Keratinocyte (primary cell): Measurements from ENCODE around the gene KRT73. TPM values are rescaled to one million over a fixed set of nuclear protein-coding genes. Genes with fewer than 3 reads are reported as not detected.

ENCODE experiments used
- DNase-seq: peaks from one replicate; pipeline ENCODE4 v3.0.0-alpha.2; 2011; ENCODE audit warnings: low read depth, missing footprints, low spot score
- FAIRE-seq: peaks from 2 replicates; lab custom pipeline; 2011; peaks lifted over from hg19 to GRCh38; lab: Jason Lieb, UNC
- H2AFZ ChIP-seq: 2 replicates; pipeline ENCODE4 v1.6.0; 2012; ENCODE audit warnings: low read length, control low read depth, inconsistent platforms; ENCODE audit not compliant: control insufficient read depth
- H3K27ac ChIP-seq: 2 replicates; pipeline ENCODE4 v1.5.1; 2011; ENCODE audit warnings: low read length; ENCODE audit not compliant: control insufficient read depth, insufficient read depth
- H3K27me3 ChIP-seq: 3 replicates; pipeline ENCODE4 v1.6.0; 2011; ENCODE audit warnings: low read length; ENCODE audit not compliant: control insufficient read depth, insufficient read depth; ENCODE audit errors: extremely low read depth
- H3K36me3 ChIP-seq, 2 experiments: 2 replicates in 1 of 2; 3 replicates in 1 of 2; pipeline ENCODE4 v1.5.1; 2011; ENCODE audit warnings: low read length in 2 of 2, mild to moderate bottlenecking in 1 of 2; ENCODE audit not compliant: control insufficient read depth in 2 of 2, insufficient read depth in 2 of 2; ENCODE audit errors: extremely low read depth in 1 of 2
- H3K4me1 ChIP-seq: 3 replicates; pipeline ENCODE4 v1.5.1; 2011; ENCODE audit warnings: low read length; ENCODE audit not compliant: control insufficient read depth, insufficient read depth; ENCODE audit errors: extremely low read depth
- H3K4me2 ChIP-seq: 3 replicates; pipeline ENCODE4 v1.6.0; 2011; ENCODE audit warnings: low read depth, low read length; ENCODE audit not compliant: control insufficient read depth, insufficient read depth; ENCODE audit errors: extremely low read depth
- H3K4me3 ChIP-seq, 3 experiments: fragments of 200-600 bp in 1 of 3; sonication (generic) in 1 of 3; 2 replicates in 2 of 3; 3 replicates in 1 of 3; pipeline ENCODE4 v1.5.1; 2011 to 2016; ENCODE audit warnings: low read length in 3 of 3, mild to moderate bottlenecking in 3 of 3, control low read depth in 2 of 3, inconsistent platforms in 1 of 3, low read depth in 1 of 3, mixed read lengths in 1 of 3, mixed run types in 1 of 3, moderate library complexity in 1 of 3; ENCODE audit not compliant: control insufficient read depth in 2 of 3, insufficient read depth in 2 of 3; ENCODE audit errors: extremely low read depth in 1 of 3
- H3K79me2 ChIP-seq: 2 replicates; pipeline ENCODE4 v1.6.0; 2012; ENCODE audit warnings: low read length; ENCODE audit not compliant: control insufficient read depth, insufficient read depth
- H3K9ac ChIP-seq: 3 replicates; pipeline ENCODE4 v1.6.0; 2011; ENCODE audit warnings: low read length; ENCODE audit not compliant: control insufficient read depth, insufficient read depth; ENCODE audit errors: extremely low read depth
- H3K9me1 ChIP-seq: 3 replicates; pipeline ENCODE4 v1.6.0; 2011; ENCODE audit warnings: low read length; ENCODE audit not compliant: control insufficient read depth, insufficient read depth; ENCODE audit errors: extremely low read depth
- H3K9me3 ChIP-seq: 2 replicates; pipeline ENCODE4 v1.5.1; 2012; ENCODE audit warnings: low read depth, low read length; ENCODE audit not compliant: control insufficient read depth
- H4K20me1 ChIP-seq: 3 replicates; pipeline ENCODE4 v1.6.0; 2011; ENCODE audit warnings: low read length; ENCODE audit not compliant: control insufficient read depth, insufficient read depth; ENCODE audit errors: extremely low read depth
- EZH2 ChIP-seq: IDR thresholded peaks from one replicate; pipeline ENCODE4 v1.6.1; 2012; ENCODE audit warnings: inconsistent platforms, mild to moderate bottlenecking, low read length, moderate library complexity
- dilution Hi-C: fragments of 300-500 bp; cut with MboI; formaldehyde crosslinking; loops from one replicate; pipeline ENCODE4 v1.7.0; 2020; ENCODE audit warnings: low sequenced_read_pairs; ENCODE audit not compliant: extremely low pct_ligation_motif_present
- polyA plus RNA-seq, 5 experiments: library from polyadenylated mRNA; depleted of rRNA in 3 of 5; stranded (reverse) in 3 of 5; stranded (forward) in 1 of 5; unstranded in 1 of 5; fragments of >200 nt; gene quantifications; 1 replicate in 1 of 5; 2 replicates in 3 of 5; 3 replicates in 1 of 5; pipeline versions ENCODE4 v1.2.1 to v1.2.3, GENCODE V29; 2011 to 2012; ENCODE audit warnings: missing spikeins in 2 of 5, low read depth in 1 of 5, low replicate concordance in 1 of 5
- TF ChIP-seq, protein P1 (sequence below), 3 experiments: IDR thresholded peaks in 1 of 3; conservative IDR thresholded peaks in 1 of 3; optimal IDR thresholded peaks in 1 of 3; 2 replicates in 2 of 3; 3 replicates in 1 of 3; pipeline versions ENCODE3 to v1.5.1; 2011; ENCODE audit warnings: low read length in 3 of 3, mild to moderate bottlenecking in 3 of 3, moderate library complexity in 2 of 3, control low read depth in 1 of 3, inconsistent platforms in 1 of 3; ENCODE audit not compliant: insufficient read depth in 2 of 3; ENCODE audit errors: extremely low read depth in 1 of 3

The KRT73 gene
- polyA plus RNA-seq, 1 donor (not counting 4 experiments of a cell fraction or from before 2014, with no cell fraction given) = 0.03 TPM

DNA sequence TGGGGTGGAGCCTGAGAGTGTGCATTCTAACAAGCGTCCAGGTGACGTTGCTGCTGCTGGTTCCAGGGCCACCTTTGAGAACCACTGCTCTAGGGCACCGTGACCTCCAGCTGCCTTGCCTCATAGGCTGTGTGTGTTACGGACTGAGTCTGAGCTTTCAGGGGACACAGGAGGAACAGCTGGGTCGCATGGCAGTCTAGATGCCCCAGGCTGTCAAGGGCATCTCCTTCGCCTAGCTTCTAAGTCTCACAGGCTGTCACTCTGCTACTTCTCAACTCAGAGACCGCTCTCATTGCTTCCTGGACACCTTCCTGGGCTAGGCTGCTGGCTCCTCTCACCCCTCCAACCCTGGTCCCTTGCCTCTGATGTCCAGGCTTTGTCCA is 965 bp downstream of the KRT73 start:
- Histone ChIP-seq H3K9ac (no peak overlapping the region), H2AFZ (no peak overlapping the region), H3K79me2 (no peaks in the 10 kb centered on the region), H3K36me3 (no peaks in the 10 kb centered on the region), H3K9me1 (no peaks in the 10 kb centered on the region), H3K4me1 (no peaks in the 10 kb centered on the region), H3K9me3 (no peaks in the 10 kb centered on the region), H3K27me3 (peaks cover 14% of the 10 kb centered on the region), H3K27ac (no peak overlapping the region), H3K4me2 (no peak overlapping the region), H3K4me3 (no peak overlapping the region), H4K20me1 (no peaks in the 10 kb centered on the region)
- dilution Hi-C loops = no loop called here
- no peak for TF ChIP-seq EZH2
- TF ChIP-seq, protein P1, sequence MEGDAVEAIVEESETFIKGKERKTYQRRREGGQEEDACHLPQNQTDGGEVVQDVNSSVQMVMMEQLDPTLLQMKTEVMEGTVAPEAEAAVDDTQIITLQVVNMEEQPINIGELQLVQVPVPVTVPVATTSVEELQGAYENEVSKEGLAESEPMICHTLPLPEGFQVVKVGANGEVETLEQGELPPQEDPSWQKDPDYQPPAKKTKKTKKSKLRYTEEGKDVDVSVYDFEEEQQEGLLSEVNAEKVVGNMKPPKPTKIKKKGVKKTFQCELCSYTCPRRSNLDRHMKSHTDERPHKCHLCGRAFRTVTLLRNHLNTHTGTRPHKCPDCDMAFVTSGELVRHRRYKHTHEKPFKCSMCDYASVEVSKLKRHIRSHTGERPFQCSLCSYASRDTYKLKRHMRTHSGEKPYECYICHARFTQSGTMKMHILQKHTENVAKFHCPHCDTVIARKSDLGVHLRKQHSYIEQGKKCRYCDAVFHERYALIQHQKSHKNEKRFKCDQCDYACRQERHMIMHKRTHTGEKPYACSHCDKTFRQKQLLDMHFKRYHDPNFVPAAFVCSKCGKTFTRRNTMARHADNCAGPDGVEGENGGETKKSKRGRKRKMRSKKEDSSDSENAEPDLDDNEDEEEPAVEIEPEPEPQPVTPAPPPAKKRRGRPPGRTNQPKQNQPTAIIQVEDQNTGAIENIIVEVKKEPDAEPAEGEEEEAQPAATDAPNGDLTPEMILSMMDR (optimal IDR thresholded peaks at IDR 0.05 in 1 of 3, IDR thresholded peaks at IDR 0.05 in 1 of 3, conservative IDR thresholded peaks at IDR 0.05 in 1 of 3; ENCODE audit: extremely low read depth in 1 of 3, insufficient read depth in 2 of 3, low read length in 3 of 3) = no peak
- FAIRE-seq (no peak), DNase-seq (no peak)

DNA sequence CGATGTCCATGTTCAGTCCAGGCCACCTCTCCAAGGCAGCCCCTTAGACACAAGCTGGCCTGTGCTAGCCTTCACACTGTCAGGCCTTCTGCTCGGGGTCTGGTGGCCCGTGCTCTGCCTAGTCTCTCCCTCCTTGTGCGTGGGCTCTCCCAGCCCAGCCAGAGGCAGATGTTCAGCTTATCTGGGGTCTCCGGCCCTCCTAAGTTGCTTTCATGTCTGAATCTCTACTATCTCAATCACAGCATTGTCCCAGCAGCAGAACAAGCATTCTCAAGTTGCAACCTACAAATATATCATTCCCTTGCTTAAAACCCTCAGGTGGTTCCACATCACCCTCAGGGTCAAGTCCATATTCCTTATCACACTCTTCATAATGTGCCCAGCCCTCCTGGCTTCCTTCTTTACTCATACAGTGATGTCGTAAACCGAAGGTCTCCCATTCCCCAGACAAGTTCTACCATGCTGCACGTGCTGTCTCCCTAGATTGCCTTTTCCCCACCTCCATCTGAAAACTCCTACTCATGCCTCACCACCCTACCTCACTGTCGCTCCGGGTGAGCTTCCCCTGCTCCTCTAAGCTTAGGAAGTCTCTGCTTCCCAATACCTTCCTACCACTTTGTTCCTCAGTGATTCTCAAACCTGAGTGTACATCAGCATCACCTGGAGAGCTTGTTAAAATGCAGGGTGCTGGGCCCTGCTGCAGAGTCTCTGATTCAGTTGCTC is 1.5 kb downstream of the KRT73 start:
- no peaks in the 10 kb centered on the region for H3K79me2 ChIP-seq
- H3K4me3 ChIP-seq = no peak overlapping the region
- H3K36me3 ChIP-seq = no peaks in the 10 kb centered on the region
- H3K9ac ChIP-seq = no peak overlapping the region
- H2AFZ ChIP-seq = no peak overlapping the region
- dilution Hi-C loops = no loop called here
- DNase-seq (no peak), FAIRE-seq (no peak)
- no peak overlapping the region for H3K27ac ChIP-seq
- H3K4me1 ChIP-seq = no peaks in the 10 kb centered on the region
- no peaks in the 10 kb centered on the region for H4K20me1 ChIP-seq
- H3K9me3 ChIP-seq = no peaks in the 10 kb centered on the region
- H3K9me1 ChIP-seq = no peaks in the 10 kb centered on the region
- TF ChIP-seq, protein P1 (optimal IDR thresholded peaks at IDR 0.05 in 1 of 3, IDR thresholded peaks at IDR 0.05 in 1 of 3, conservative IDR thresholded peaks at IDR 0.05 in 1 of 3; ENCODE audit: extremely low read depth in 1 of 3, insufficient read depth in 2 of 3, low read length in 3 of 3) = no peak
- TF ChIP-seq EZH2 = no peak
- H3K27me3 ChIP-seq = peaks cover 14% of the 10 kb centered on the region
- H3K4me2 ChIP-seq = no peak overlapping the region
